ENCODE data around the gene FAM98B.
"Not testable (repeated sequence)": the region's sequence is repeated elsewhere in the genome, so short reads cannot be mapped to it uniquely, and the experiment has no call there.

FAM98B gene

DNA sequence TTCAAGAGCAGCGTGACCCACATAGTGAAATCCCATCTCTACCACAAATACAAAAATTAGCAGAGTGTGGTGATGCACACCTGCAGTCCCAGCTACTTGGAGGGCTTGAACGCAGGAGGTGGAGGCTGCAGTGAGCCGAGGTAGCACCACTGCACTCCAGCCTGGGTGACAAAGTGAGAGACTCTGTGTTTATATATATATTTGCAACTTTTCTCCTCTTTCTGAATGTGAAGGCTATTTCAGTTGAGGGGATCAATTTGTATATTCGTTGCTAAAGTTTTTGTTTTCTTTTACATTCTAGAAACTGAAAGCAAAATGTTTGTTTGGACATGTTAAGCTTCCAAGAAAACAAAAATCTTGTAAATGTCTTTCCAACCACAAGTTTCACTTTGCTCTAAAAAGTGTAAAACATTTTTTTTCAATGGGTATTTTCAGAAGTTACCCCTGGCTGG, 29.8 kb upstream of the FAM98B start:
- DNase-seq (ENCODE audit: low read depth): no peak
- TF ChIP-seq, protein P1, sequence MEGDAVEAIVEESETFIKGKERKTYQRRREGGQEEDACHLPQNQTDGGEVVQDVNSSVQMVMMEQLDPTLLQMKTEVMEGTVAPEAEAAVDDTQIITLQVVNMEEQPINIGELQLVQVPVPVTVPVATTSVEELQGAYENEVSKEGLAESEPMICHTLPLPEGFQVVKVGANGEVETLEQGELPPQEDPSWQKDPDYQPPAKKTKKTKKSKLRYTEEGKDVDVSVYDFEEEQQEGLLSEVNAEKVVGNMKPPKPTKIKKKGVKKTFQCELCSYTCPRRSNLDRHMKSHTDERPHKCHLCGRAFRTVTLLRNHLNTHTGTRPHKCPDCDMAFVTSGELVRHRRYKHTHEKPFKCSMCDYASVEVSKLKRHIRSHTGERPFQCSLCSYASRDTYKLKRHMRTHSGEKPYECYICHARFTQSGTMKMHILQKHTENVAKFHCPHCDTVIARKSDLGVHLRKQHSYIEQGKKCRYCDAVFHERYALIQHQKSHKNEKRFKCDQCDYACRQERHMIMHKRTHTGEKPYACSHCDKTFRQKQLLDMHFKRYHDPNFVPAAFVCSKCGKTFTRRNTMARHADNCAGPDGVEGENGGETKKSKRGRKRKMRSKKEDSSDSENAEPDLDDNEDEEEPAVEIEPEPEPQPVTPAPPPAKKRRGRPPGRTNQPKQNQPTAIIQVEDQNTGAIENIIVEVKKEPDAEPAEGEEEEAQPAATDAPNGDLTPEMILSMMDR (conservative IDR thresholded peaks at IDR 0.05; ENCODE audit: low read length): no peak

DNA sequence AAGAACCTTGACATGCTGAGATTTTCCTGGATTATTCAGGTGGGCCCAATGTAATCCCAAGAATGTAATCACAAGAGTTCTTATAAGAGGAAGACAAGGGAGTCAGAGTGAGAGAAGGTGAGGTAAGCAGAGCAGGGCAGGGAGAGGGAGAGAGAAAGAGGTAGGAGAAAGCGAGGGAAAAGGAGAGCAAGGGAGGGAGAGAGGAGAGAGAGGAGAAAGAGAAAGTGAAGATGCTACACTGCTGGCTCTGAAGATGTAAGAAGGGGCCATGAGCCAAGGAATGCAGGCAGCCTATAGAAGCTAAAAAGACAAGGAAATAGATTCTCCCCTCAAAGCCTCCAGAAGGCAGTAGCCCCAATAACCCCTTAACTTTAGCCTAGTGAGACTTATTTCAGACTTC, 28.7 kb upstream of the FAM98B start:
- no peak overlapping the region for H3K4me3 ChIP-seq (ENCODE audit: low read length)
- DNase-seq (ENCODE audit: low read depth): no peak
- TF ChIP-seq, protein P1 (conservative IDR thresholded peaks at IDR 0.05; ENCODE audit: low read length): no peak

More for the DNA sequence above, 29.8 kb upstream of the FAM98B start:
- H3K4me3 ChIP-seq (ENCODE audit: low read length): no peak overlapping the region

DNA sequence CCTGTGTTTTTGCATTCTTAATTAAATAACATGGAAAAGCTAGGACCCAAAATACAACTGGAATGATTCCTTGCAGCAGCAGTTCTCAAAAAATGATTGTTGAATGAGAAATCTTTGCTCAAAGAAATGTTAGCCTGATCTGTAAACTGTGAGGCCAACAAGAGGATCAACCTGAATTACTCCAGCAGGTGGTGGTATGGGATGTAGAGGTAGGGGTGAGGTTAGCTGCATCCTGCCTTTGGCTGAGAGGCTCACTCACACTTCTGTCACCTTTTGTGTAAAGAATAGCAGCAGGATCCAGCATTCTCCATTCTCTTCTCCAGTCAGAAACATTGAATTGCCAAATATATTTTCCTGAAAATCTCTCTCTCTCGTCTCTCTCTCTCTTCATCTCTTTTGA, 26.5 kb upstream of the FAM98B start:
- no peak for DNase-seq (ENCODE audit: low read depth)
- H3K4me3 ChIP-seq (ENCODE audit: low read length): no peak overlapping the region
- TF ChIP-seq, protein P1 (conservative IDR thresholded peaks at IDR 0.05; ENCODE audit: low read length): no peak

DNA sequence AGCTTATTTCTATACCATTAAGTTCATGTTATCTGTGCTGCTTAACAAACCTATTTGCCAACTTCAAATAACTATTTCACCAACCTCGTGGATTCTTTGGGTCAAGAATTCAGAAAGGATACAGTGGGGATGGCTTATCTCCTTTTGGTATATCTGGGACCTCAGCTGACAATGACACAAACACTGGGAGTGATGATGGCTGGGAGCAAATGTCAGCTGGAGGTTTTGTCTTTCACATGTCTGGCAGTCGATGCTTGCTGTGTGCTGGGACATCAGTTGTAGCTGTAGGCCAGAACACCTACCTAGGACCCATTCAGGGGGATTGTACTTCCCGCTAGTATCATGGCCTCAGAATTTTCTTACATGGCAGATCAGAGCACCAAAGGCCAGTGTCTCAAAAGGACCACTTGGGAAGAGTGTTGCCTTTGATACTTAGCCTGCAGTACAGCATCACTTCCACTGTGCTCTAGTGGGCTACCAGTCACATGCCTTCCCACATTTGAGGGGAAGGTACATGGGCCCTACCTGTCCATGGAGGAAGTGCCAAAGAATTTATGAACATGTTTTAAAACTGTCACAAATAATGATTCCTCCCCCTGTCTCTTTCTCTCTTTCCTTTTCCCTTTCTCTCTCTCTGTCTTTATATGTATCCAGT, 23.7 kb upstream of the FAM98B start:
- H3K4me3 ChIP-seq (ENCODE audit: low read length): no peak overlapping the region
- DNase-seq (ENCODE audit: low read depth): no peak
- TF ChIP-seq, protein P1 (conservative IDR thresholded peaks at IDR 0.05; ENCODE audit: low read length): no peak

DNA sequence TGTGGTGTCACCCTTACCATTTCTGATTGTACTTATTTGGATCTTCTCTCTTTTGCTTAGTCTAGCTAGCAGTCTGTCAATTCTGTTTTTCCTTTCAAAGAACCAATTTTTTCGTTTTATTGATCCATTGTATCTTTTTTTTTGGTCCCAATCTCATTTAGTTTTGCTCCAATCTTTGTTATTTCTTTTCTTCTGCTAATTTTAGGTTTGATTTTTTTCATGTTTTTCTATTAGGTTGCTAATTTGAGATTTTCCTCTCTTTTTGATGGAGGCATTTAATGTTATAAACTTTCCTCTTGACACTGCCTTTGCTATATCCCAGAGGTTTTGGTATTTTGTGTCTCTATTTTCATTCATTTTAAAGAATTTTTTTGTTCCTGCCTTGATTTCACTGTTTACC, 16.9 kb upstream of the FAM98B start:
- no peak for DNase-seq (ENCODE audit: low read depth)
- H3K4me3 ChIP-seq (ENCODE audit: low read length): no peak overlapping the region
- TF ChIP-seq, protein P1 (conservative IDR thresholded peaks at IDR 0.05; ENCODE audit: low read length): no peak

DNA sequence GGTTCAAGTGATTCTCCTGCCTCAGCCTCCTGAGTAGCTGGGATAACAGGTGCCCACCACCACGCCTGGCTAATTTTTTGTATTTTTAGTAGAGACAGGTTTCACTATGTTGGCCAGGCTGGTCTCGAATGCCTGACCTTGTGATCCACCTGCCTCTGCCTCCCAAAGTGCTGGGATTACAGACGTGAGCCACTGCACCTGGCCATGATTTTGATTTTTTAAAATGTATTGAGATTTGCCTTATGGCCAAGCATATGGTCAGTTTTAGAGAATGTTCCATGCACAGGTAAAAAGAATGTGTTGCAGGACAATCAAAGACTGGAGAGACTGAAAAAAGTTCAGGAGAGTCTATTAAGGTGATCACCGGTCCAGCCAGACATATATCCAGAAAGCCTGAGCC, 16.3 kb upstream of the FAM98B start:
- not testable (repeated sequence) for DNase-seq (ENCODE audit: low read depth); H3K4me3 ChIP-seq (ENCODE audit: low read length)

DNA sequence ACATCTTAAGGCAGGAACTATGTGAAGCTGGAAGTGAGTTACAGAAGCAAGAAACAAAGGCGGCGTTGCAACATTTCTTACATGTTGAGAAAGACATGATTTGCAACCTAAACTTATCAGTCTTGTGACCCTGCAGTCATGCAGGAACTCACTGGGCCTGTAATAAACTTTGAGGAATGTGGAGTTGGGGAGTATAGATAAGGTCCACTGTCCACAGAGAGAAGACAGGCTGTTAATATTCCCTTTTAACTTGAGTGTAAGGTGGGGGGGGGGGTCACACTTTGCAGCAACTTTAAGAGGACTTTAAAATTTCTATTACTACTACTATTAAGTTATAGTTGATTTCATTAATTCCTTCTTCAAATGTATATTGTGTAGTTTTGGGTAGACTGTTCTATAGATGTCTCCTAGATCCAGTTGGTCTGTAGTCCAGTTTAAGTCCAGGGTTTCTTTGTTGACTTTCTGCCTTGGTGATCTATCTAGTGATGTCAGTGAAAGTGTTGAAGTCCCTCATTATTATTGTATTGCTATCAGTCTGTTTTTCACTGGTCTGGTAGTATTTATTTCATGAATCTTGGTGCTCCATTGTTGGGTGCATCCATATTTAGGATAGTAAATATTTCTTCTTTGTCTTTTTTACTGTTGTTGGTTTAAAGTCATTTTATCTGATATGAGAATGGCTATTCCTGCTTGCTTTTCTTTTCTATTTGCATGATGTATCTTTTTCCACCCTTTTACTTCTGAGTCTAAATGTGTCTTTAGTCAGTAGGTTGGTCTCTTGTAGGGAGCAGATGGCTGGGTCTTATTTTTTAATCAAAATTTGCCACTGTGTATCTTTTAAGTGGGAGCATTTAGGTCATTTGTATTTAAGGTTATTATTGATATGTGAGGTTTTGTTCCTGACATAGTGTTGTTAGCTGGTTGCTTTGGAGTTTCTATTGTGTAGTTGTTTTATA, 15.6 kb upstream of the FAM98B start:
- H3K4me3 ChIP-seq (ENCODE audit: low read length): no peak overlapping the region
- DNase-seq (ENCODE audit: low read depth): no peak
- TF ChIP-seq, protein P1 (conservative IDR thresholded peaks at IDR 0.05; ENCODE audit: low read length): no peak

Data from AG10803 (cell line).